SH-SY5Y (cell line): ENCODE results near the gene STAG2.

ENCODE experiments used
- GATA2 ChIP-seq: IDR thresholded peaks from 2 replicates; pipeline ENCODE4 v1.6.1; 2011; ENCODE audit warnings: mild to moderate bottlenecking, low read depth, low read length
- GATA3 ChIP-seq: IDR thresholded peaks from 2 replicates; pipeline ENCODE4 v1.6.1; 2011; ENCODE audit warnings: low read depth, mild to moderate bottlenecking, low read length, moderate library complexity

STAG2 gene

DNA sequence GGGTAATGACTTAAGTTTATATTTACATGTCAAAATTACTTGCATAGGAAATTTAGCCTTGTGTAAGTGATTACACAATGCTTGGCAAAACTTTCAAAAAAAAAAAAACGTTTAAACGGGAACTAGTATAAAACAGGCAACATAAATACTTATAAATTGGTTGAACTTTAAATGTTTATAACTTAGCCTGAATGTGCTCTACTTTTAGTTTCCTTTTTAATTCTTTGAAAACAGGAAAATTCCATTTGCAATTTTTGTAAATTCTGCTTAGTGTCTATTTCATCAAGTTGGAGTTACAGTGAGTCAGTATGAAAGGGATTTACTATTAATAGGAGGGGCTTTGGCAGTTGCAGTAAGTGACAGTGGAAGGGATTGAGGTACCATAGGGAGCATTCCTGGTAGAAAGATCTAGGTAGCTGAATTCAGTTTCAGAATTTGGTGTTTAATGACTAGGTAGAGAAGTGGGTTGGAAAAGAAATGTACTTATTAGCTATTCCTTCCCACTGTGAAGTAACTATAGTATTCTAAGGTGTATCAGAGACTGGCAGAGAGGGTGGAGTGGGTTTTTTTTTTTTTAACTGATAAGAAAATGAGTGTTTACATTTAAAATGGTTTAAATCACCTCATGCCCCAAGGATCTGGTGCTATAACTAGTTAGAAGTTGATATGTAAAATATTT, 2.8 kb downstream of the STAG2 start:
- no peak for TF ChIP-seq GATA2
- TF ChIP-seq GATA3 = no peak

DNA sequence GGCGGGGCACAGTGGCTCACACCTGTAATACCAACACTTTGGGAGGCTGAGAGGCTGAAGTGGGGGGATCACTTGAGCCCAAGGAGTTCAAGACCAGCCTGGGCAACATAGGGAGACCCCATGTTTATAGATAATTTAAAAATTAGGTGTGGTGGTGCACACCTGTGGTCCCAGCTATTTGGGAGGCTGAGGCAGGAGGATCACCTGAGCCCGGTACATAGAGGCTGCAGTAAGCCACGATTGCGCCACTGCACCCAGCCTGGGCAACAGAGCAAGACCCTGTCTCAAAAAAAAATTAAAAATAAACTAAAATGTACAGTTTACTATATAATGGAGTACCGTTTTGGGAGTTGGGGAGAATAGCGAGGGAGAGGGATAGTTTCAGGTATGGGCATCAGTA, 4.2 kb downstream of the STAG2 start:
- TF ChIP-seq GATA3 = no peak
- no peak for TF ChIP-seq GATA2

DNA sequence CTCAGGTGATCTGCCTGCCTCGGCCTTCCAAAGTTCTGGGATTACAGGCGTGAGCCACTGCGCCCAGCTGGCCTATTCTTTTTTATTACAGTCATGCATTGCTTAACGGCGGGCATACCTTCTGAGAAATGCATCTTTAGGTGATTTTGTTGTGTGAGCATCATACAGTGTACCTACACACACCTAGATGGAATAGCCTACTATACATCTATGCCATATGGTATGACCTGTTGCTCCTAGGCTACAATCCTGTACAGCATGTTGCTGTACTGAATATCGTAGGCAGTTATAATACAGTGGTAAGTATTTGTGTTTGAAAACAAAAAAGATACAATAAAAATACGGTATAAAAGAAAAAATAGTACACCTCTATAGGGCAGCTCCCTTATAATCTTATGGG, 6.0 kb downstream of the STAG2 start:
- TF ChIP-seq GATA3 (no peak), GATA2 (no peak)

DNA sequence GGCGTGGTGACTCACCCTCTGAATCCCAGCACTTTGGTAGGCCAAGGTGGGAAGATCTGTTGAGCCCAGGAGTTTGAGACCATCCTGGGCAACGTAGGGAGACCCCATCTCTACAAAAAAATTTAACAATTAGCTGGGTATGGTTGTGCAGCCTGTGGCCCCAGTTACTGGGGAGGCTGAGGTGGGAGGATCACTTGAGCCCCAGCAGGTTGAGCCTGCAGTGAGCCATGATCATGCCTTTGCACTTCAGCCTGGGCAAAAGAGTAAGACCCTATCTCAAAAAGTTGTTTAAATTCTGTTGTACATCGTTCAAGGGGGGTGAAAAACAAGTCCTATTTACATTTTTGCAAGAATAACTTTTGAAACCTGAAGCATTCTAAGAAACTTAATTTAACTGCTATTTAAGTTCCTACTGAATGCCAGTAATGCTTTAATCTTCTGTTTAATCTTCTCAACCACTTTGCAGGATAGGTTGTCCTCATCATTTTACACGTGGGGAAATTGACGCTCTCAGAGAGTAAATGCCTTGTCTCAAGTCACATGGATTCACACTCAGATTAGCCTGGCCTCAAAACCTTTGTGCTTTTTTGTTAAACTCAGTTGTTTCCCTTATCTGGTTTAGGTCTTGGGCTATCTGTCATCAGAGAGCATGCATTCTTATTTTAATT, 7.0 kb downstream of the STAG2 start:
- TF ChIP-seq GATA2 = no peak
- TF ChIP-seq GATA3 = no peak

DNA sequence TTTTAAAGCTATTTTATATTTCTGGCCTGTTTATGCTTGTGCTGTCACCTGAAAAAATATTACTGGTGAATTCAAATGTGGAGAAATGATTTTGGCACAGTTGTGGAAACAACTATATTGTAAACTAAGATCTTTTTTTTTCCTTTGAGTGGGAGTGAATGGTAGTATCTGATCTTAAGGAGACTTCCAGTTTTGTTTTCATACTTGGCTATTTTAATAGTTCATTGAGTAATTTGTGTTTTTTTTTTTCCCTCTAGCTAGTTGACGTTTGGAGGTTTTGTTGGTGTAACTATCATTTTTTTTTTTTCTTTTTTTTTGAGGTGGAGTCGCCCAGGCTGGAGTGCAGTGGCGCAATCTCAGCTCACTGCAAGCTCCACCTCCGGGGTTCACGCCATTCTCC, 10.5 kb downstream of the STAG2 start:
- TF ChIP-seq GATA2 = no peak
- TF ChIP-seq GATA3 = no peak

DNA sequence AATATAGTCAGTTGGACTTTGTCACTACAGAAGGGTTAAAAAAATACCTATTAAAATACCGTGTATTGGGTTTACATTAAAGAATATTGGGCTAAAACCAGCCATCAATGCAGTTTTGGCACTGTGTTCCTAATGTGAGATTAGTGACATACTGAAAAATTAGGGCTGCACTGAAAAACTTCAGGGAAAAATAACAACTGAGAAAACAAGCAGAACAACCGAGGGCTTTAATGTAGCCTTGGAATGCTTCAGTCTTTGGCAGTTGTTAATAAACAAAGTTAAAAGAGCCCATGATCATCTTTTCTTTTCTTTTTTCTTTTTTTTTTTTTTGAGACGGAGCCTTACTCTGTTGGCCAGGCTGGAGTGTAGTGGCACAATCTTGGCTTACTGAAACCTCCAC, 12.4 kb downstream of the STAG2 start:
- no peak for TF ChIP-seq GATA3
- no peak for TF ChIP-seq GATA2

DNA sequence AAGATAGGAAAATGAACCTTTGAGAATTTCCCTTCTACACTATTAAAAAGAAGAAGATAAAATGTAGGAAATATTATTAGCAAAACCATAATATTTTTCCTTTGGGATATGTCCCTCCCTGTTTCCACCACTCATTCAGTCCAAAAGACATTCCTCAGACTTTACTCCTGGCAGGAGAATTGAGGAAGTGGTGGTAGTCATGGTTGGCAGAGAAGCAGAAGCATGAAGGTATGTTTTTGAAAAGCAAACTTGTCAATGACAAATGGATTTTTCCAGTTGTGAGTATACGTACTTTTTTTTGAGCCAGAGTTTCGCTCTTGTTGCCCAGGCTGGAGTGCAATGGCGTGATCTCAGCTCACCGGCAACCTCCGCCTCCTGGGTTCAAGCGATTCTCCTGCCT, 13.7 kb downstream of the STAG2 start:
- TF ChIP-seq GATA3 (no peak), GATA2 (no peak)

DNA sequence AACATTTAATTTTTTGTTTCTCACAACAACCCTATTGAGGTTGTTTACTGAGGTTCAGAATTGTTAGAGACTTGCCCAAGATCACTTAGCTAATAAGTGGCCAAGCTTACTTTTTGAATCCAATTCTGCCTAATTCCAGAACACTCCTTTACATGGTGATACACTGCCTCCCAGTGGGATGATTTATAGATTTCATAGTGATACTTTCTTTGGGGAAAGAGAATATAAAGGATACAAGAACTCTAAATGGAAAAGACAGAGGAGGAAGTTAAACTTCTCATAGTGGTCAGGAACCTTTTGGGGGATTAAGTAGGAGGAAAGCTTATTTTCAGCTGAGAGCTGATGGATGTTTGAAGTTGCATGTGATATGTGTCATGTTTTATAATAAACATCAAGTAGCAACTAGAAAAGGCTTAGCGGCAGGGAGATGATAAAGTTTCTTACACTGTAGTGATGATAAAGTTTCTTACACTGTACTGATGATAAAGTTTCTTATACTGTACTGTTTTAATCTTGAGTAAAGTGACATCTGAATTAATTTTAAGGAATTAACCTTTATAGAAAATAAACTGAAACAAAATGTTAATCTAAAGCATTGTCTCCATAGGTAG, 15.3 kb downstream of the STAG2 start:
- no peak for TF ChIP-seq GATA2
- TF ChIP-seq GATA3 = no peak

DNA sequence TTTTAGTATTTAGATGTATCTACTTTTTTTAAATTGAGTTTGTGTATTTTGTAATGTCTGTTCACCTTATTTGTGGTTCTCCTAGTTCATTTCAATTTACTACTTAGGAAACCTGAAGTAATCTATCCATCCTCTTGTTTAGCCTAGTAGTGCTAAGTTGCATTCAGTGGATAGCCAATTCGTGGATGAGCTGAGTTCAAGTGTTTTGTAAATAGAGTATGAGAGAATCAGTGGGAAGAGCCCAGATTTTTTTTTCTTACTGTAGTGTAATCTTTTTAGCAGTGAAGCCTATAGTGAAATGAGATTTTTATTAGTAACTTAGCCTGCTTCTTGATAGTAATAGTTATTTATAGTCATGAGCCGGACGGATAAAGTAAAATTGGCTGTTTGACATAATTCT, 21.7 kb downstream of the STAG2 start:
- TF ChIP-seq GATA2 (no peak), GATA3 (no peak)

DNA sequence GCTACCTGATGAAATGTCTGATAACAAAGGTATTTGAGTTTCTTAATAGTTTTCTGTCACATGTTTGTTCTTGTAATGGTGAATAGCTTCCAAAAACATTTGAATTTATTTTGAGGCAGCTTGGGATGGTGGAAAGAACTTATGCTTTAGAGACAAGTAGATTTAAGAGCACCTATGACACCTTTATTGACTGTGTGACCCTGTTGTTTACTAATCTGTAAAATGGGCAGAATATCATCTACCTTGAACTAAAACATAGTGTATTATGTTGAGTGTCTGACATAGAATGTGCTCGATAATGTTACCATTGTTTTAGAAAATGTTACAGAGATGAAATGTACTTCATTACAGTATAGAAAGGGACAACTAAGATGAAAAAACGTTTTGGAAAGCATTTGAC, 24.9 kb downstream of the STAG2 start:
- TF ChIP-seq GATA3 (no peak), GATA2 (no peak)

DNA sequence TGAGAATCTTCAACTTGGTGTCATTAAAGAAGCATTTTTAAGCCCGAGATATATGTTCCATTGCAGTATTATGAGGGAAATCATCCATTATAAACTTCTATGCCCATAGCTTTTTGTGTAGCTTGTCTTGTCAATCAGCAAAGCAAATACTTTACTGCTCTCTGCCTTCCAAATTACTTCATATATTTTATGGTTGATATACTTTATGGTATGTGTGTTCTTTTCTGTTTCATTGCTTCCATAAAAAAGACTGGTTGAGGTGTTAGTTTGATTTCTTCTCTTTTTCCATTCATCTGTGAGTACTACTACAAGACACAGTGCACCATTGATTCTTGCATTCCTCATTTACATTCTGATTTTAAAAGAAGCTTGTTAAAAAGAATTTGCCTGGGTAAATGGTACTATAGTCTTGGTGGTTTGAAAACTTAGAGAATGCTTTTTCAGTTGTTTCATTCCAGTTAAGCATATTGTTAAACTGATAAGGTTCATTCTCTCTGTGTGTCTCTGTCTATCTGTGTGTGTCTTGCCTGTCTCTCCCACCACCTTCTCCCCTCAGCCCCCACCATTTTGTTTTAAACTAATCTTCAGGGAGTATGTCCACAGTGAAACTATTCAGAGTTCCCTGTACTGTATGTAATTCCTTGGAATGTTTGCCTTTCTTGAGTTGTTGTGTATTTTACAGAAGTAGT, 27.1 kb downstream of the STAG2 start:
- no peak for TF ChIP-seq GATA3
- TF ChIP-seq GATA2 = no peak

DNA sequence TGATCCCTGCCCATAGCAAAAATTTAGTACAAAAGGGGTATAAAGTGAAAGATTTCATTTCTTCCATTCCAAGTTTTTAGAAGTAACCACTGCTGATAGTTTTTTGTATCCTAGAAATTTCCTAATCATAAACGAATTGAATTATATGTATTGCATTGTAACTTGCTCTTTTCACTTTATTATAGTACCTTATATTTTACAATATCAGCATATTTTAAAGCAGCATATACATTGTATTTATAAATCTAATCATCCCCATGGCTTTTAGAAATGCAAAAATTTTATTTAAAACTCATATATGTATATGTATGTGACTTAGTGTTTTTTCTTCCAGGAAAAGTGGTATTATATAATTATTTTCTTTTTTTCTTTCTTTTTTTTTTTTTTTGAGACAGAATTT, 27.7 kb downstream of the STAG2 start:
- TF ChIP-seq GATA3 = no peak

DNA sequence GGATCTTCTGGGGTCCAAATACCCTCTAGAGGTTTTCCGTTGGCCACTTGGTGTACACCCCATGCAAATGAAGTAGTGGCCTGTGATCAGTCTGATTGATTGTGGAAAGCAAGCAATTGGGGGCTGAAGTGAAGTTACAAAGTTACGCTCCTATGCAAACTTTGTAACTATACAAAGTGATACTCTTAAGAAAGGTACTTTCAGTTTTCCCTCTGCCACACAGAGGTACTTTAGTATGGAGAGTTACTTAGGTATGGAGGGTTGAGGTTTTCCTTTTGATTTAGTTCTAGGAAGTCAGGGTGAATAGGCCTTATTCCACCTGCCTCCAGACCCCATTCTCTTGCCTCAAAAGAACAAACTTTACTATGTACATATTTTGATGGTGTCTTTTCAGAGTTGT, 28.7 kb downstream of the STAG2 start:
- TF ChIP-seq GATA2 (no peak), GATA3 (no peak)

DNA sequence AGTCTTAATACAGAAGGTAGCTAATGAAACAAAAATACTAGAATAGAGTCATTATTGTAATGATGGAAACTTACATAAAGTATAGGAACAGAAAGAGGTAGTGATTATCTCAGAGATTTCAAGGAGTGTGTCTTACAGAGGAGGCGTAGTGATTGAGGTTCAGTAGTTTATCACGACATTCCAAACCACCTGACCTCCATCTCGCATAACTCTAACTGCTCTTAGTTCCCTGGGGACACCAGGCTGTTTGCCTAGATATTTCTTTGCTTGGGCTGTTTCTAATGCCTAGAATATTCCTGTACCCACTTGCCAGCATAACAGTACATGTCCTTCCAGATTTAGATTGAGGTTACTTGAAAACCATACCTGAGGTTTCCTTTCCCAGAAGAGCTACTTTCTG, 29.1 kb downstream of the STAG2 start:
- TF ChIP-seq GATA2 (no peak), GATA3 (no peak)

DNA sequence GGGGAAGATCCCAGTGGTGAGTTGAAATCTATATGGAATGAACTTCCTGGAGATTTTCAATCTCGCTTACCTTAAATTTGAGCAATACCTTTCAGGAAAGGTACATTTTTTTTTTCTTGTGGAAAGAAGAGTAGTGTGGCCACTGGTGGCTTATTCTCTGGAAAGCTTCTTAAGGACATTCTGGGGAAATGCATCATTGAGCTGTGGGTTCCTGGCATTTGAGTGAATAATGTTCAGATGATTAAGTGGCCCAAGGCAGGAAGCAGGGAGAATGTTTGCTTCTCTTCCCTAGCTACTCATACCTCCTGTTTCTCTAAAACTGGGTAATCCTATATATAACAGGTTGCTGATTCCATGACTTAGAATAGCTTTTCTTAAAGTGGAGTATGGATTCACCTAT, 31.8 kb downstream of the STAG2 start:
- TF ChIP-seq GATA2 = no peak
